Progenitor cell of endocrine pancreas (in vitro differentiated cells): Measurements from ENCODE around the gene ABCA1. TPM values are rescaled to one million over a fixed set of nuclear protein-coding genes. Genes with fewer than 3 reads are reported as not detected.
A peak's percentile ranks its signal among the peaks of the same experiment; 100 is the strongest.

Source experiments
- DNase-seq: peaks from one replicate; pipeline ENCODE4 v3.0.0; 2021; ENCODE audit warnings: low spot score; ENCODE audit not compliant: unreplicated experiment
- H3K27ac Mint-ChIP-seq: 2 replicates; pipeline ENCODE4 v1.8.0; 2021; ENCODE audit warnings: mild to moderate bottlenecking, moderate library complexity, mixed read lengths
- H3K27me3 Mint-ChIP-seq: 2 replicates; pipeline ENCODE4 v1.8.0; 2021; ENCODE audit warnings: mixed read lengths
- H3K36me3 Mint-ChIP-seq: 2 replicates; pipeline ENCODE4 v1.8.0; 2022; ENCODE audit warnings: mixed read lengths; ENCODE audit not compliant: insufficient read depth
- H3K4me1 Mint-ChIP-seq: 2 replicates; pipeline ENCODE4 v1.8.0; 2021; ENCODE audit warnings: low read depth, mixed read lengths
- H3K4me3 Mint-ChIP-seq: 2 replicates; pipeline ENCODE4 v1.8.0; 2021; ENCODE audit warnings: low read depth, mild to moderate bottlenecking, moderate library complexity, mixed read lengths
- H3K9me3 Mint-ChIP-seq: 2 replicates; pipeline ENCODE4 v1.8.0; 2021; ENCODE audit warnings: low read depth, mixed read lengths
- total RNA-seq: library from RNA; stranded (reverse); gene quantifications from 2 replicates; pipeline ENCODE4 v1.2.1, GENCODE V29; 2021
- TF ChIP-seq, protein P1 (sequence below): fragments of 200-600 bp; sonication (generic); IDR thresholded peaks from one replicate; pipeline ENCODE4 v1.5.0; 2021; ENCODE audit warnings: antibody characterized with exemption, mild to moderate bottlenecking; ENCODE audit not compliant: unreplicated experiment

The ABCA1 gene
- total RNA-seq, 1 donor from 2014 or later: 41.1 TPM

- DNase-seq: no peak
- peak overlapping the region; percentile 98 for H3K27ac Mint-ChIP-seq
- no peaks in the 10 kb centered on the region for H3K36me3 Mint-ChIP-seq
- H3K27me3 Mint-ChIP-seq: no peaks in the 10 kb centered on the region
- H3K4me1 Mint-ChIP-seq: peaks cover 30% of the 10 kb centered on the region
- TF ChIP-seq, protein P1, sequence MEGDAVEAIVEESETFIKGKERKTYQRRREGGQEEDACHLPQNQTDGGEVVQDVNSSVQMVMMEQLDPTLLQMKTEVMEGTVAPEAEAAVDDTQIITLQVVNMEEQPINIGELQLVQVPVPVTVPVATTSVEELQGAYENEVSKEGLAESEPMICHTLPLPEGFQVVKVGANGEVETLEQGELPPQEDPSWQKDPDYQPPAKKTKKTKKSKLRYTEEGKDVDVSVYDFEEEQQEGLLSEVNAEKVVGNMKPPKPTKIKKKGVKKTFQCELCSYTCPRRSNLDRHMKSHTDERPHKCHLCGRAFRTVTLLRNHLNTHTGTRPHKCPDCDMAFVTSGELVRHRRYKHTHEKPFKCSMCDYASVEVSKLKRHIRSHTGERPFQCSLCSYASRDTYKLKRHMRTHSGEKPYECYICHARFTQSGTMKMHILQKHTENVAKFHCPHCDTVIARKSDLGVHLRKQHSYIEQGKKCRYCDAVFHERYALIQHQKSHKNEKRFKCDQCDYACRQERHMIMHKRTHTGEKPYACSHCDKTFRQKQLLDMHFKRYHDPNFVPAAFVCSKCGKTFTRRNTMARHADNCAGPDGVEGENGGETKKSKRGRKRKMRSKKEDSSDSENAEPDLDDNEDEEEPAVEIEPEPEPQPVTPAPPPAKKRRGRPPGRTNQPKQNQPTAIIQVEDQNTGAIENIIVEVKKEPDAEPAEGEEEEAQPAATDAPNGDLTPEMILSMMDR: no peak
- H3K4me3 Mint-ChIP-seq: peak overlapping the region; percentile 93
- H3K9me3 Mint-ChIP-seq: no peaks in the 10 kb centered on the region
Measured at GRCh38 chr9:104746798-104747197, 181.2 kb downstream of the ABCA1 start.

- no peaks in the 10 kb centered on the region for H3K27me3 Mint-ChIP-seq
- peak overlapping the region; percentile 63 for H3K4me3 Mint-ChIP-seq
- TF ChIP-seq, protein P1: no peak
- peaks cover 30% of the 10 kb centered on the region for H3K4me1 Mint-ChIP-seq
- DNase-seq: no peak
- no peaks in the 10 kb centered on the region for H3K9me3 Mint-ChIP-seq
- H3K27ac Mint-ChIP-seq: no peak overlapping the region
- no peaks in the 10 kb centered on the region for H3K36me3 Mint-ChIP-seq
Measured at GRCh38 chr9:104746285-104746684, 181.7 kb downstream of the ABCA1 start.

- Mint-ChIP-seq H3K4me3 (peak overlapping the region; percentile 36), H3K4me1 (peaks cover 30% of the 10 kb centered on the region), H3K27me3 (no peaks in the 10 kb centered on the region), H3K9me3 (no peaks in the 10 kb centered on the region), H3K36me3 (no peaks in the 10 kb centered on the region), H3K27ac (no peak overlapping the region)
- TF ChIP-seq, protein P1: no peak
- no peak for DNase-seq
Measured at GRCh38 chr9:104745852-104746251, 182.1 kb downstream of the ABCA1 start.

- H3K4me1 Mint-ChIP-seq: peaks cover 33% of the 10 kb centered on the region
Measured at GRCh38 chr9:104743376-104743985, 184.5 kb downstream of the ABCA1 start.

GRCh38 chr9:104740621-104741020 lies 187.3 kb downstream of the ABCA1 start:
- peaks cover 10% of the 10 kb centered on the region for H3K9me3 Mint-ChIP-seq
- no peak overlapping the region for H3K4me3 Mint-ChIP-seq
- H3K36me3 Mint-ChIP-seq: no peaks in the 10 kb centered on the region
- no peaks in the 10 kb centered on the region for H3K27me3 Mint-ChIP-seq
- H3K27ac Mint-ChIP-seq: no peak overlapping the region
- TF ChIP-seq, protein P1: no peak
- peaks cover 19% of the 10 kb centered on the region for H3K4me1 Mint-ChIP-seq
- DNase-seq: no peak

More at GRCh38 chr9:104743376-104743985, 184.5 kb downstream of the ABCA1 start:
- TF ChIP-seq, protein P1: peak; percentile 81
- Mint-ChIP-seq H3K4me3 (no peak overlapping the region), H3K27me3 (no peaks in the 10 kb centered on the region), H3K36me3 (no peaks in the 10 kb centered on the region), H3K9me3 (no peaks in the 10 kb centered on the region), H3K27ac (no peak overlapping the region)
- no peak for DNase-seq
